Natural killer cell (primary cell): ENCODE data around the gene MUC20. TPM values are rescaled to one million over a fixed set of nuclear protein-coding genes. Genes with fewer than 3 reads are reported as not detected.

ENCODE experiments used
- ATAC-seq, 3 donors: fragments of 150-1000 bp in 2 of 3; fragments of 200-7000 bp in 1 of 3; cut with Tn5 transposase; 1 replicate in 1 of 3; 2 replicates in 2 of 3; pipeline ENCODE4 v1.10.0; 2021; ENCODE audit warnings: mild to moderate bottlenecking in 2 of 3, moderate library complexity in 2 of 3
- DNase-seq, 2 donors: peaks; one replicate each; pipeline versions ENCODE4 v3.0.0 to v3.0.0-alpha.2; 2013 to 2021; ENCODE audit warnings: mixed read lengths in 1 of 2
- H3K27ac ChIP-seq: one replicate; pipeline ENCODE4 v1.5.1; 2013; ENCODE audit warnings: mild to moderate bottlenecking, low read length
- H3K27me3 ChIP-seq: one replicate; pipeline ENCODE4 v1.6.1; 2013; ENCODE audit warnings: low read length; ENCODE audit not compliant: control insufficient read depth, insufficient read depth
- H3K36me3 ChIP-seq: one replicate; pipeline ENCODE4 v1.6.1; 2013; ENCODE audit warnings: low read length; ENCODE audit not compliant: control insufficient read depth, insufficient read depth
- H3K4me1 ChIP-seq: one replicate; pipeline ENCODE4 v1.6.1; 2013; ENCODE audit warnings: low read length; ENCODE audit not compliant: control insufficient read depth, insufficient read depth
- H3K4me3 ChIP-seq: one replicate; pipeline ENCODE4 v1.5.1; 2013; ENCODE audit warnings: low read length
- H3K9me3 ChIP-seq: one replicate; pipeline ENCODE4 v1.6.1; 2013; ENCODE audit warnings: low read length; ENCODE audit not compliant: control insufficient read depth, insufficient read depth
- H3K27ac Mint-ChIP-seq, 2 donors: one replicate each; pipeline ENCODE4 v1.8.0; 2022; ENCODE audit warnings: mild to moderate bottlenecking in 2 of 2, mixed read lengths in 2 of 2, moderate library complexity in 1 of 2
- H3K27me3 Mint-ChIP-seq, 2 donors: one replicate each; pipeline ENCODE4 v1.8.0; 2022; ENCODE audit warnings: low read depth in 2 of 2, mixed read lengths in 2 of 2
- H3K36me3 Mint-ChIP-seq: one replicate; pipeline ENCODE4 v1.8.0; 2022; ENCODE audit warnings: mixed read lengths
- H3K4me1 Mint-ChIP-seq, 2 donors: one replicate each; pipeline ENCODE4 v1.8.0; 2022; ENCODE audit warnings: mixed read lengths in 2 of 2
- H3K4me3 Mint-ChIP-seq: one replicate; pipeline ENCODE4 v1.8.0; 2022; ENCODE audit warnings: mild to moderate bottlenecking, moderate library complexity, mixed read lengths
- H3K9me3 Mint-ChIP-seq, 2 donors: one replicate each; pipeline ENCODE4 v1.8.0; 2022; ENCODE audit warnings: mixed read lengths in 2 of 2
- WGBS: methylation state at CpG from one replicate; pipeline ENCODE4 v1.1.7; 2013; ENCODE audit warnings: missing lambda C conversion rate; ENCODE audit not compliant: insufficient coverage; 5-methylcytosine and 5-hydroxymethylcytosine counted together
- intact Hi-C: fragments of 100-400 bp; cut with micrococcal nuclease; formaldehyde crosslinking; loops from one replicate; pipeline ENCODE4 v1.14.2; 2022
- total RNA-seq, 4 donors: library from RNA; stranded (reverse); fragments of 120-200 nt in 1 of 4; gene quantifications; one replicate each; pipeline versions ENCODE4 v1.2.3 to v1.2.4, GENCODE V29; 2013 to 2022
- TF ChIP-seq, protein P1 (sequence below): fragments of 200-600 bp; IDR thresholded peaks from one replicate; pipeline ENCODE4 v1.8.0; 2022; ENCODE audit warnings: antibody characterized with exemption

The MUC20 gene
- total RNA-seq, 3 donors from 2014 or later (not counting 1 experiment from before 2014, with no cell fraction given) = 4.1 to 11.4 (median 5.9) TPM

DNA sequence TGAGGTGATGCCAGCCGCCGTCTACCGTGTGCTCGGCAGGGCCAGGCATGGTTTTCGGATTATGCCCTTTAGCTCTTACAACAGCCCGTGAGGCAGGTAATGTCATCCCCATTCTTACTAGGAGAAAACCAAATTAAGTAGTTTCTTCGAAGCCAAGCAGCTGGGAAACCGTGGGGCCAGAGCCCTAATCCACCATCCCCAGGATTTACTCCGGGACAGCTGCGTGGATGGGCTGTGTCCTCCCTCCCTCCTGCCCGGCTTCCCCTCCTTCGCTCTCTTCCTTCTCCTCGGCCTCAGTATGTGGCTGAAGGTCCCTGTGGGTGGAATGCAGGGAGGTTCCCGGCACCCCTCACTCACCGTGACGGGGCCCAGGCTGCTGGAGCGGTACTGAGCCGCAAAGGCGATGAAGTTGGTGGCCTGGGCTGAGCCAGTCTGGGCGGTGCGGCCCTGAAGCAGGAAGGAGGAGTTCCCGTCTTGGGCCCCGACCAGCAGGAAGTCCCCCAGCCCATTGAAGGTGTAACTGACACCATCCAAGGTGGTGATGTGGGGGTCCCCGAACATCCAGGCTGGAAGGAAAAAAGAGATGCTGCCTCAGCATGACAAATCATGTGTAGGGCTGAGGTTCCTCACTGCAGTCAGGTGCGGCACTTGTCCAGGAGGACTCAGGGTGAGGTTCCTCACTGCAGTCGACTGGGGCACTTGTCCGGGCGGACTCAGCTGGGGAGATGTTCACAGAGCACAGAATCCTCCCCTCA is 42.5 kb downstream of the MUC20 start:
- no peak overlapping the region for H3K4me3 ChIP-seq
- intact Hi-C loops = no loop called here
- H3K27me3 ChIP-seq = peaks cover 4% of the 10 kb centered on the region
- H3K36me3 ChIP-seq = no peaks in the 10 kb centered on the region
- H3K36me3 Mint-ChIP-seq = no peaks in the 10 kb centered on the region
- H3K4me1 Mint-ChIP-seq = peaks cover 0 to 24% of the 10 kb centered on the region in 2 donors
- H3K4me3 Mint-ChIP-seq = peak overlapping the region; percentile 37
- peak in 1 of 3 donors; percentile 29 for ATAC-seq
- TF ChIP-seq, protein P1, sequence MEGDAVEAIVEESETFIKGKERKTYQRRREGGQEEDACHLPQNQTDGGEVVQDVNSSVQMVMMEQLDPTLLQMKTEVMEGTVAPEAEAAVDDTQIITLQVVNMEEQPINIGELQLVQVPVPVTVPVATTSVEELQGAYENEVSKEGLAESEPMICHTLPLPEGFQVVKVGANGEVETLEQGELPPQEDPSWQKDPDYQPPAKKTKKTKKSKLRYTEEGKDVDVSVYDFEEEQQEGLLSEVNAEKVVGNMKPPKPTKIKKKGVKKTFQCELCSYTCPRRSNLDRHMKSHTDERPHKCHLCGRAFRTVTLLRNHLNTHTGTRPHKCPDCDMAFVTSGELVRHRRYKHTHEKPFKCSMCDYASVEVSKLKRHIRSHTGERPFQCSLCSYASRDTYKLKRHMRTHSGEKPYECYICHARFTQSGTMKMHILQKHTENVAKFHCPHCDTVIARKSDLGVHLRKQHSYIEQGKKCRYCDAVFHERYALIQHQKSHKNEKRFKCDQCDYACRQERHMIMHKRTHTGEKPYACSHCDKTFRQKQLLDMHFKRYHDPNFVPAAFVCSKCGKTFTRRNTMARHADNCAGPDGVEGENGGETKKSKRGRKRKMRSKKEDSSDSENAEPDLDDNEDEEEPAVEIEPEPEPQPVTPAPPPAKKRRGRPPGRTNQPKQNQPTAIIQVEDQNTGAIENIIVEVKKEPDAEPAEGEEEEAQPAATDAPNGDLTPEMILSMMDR = no peak
- H3K4me1 ChIP-seq = peaks cover 5% of the 10 kb centered on the region
- peaks cover 0 to 34% of the 10 kb centered on the region in 2 donors for H3K27me3 Mint-ChIP-seq
- no peak overlapping the region for H3K27ac Mint-ChIP-seq
- WGBS = 73% methylated on average over 26 of the region's 28 CpGs
- no peaks in the 10 kb centered on the region for H3K9me3 ChIP-seq
- DNase-seq = no peak
- no peaks in the 10 kb centered on the region for H3K9me3 Mint-ChIP-seq
- no peak overlapping the region for H3K27ac ChIP-seq

DNA sequence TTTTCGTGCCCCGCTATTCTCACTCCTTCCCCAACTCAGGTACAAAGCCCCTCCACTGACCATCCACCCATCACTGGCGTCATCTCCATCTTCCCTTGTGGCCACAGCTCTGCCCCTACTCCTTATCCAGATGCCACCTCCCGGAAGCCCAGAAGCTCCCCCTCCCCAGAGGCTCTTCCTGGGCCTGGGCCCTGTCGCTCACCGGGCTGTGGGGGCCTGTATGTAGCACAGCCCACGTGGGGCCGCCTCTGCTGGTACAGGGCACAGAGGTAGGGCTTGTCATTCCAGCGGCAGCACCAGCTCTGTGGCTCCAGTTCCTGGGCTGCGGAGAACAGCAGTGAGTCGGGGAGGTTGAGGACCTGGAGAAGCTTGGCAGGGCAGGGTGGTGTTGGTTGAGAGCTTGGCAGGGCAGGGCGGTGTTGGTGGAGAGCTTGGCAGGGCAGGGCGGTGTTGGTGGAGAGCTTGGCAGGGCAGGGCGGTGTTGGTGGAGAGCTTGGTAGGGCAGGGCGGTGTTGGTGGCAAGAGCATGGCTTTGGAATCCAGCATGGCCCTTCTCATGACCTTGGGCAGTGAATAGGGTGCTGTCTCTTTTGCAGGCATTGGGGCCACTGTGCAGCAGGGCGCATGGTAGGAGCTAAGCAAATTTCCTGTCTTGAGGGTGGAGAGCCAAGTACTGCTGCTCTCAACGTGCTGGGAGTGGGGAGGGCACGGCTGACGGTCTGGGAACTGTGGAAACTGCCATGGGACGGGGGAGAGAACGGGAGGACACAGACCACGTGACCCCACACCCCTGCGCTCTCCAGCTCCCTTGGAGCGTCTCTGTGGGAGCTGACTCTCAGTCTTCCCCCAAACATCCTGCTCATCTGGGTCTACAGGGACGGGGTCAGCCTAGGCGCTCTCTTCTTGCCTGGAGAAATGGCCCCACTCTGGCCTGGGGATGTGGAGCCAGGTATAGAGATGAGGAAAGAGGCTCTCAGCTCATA is 43.4 kb downstream of the MUC20 start:
- 87% methylated on average over 26 of the region's 26 CpGs for WGBS
- H3K4me1 Mint-ChIP-seq = peaks cover 0 to 24% of the 10 kb centered on the region in 2 donors
- no peaks in the 10 kb centered on the region for H3K36me3 ChIP-seq
- no peaks in the 10 kb centered on the region for H3K36me3 Mint-ChIP-seq
- no peak overlapping the region for H3K4me3 ChIP-seq
- H3K27ac ChIP-seq = no peak overlapping the region
- H3K27me3 ChIP-seq = peaks cover 4% of the 10 kb centered on the region
- no peak overlapping the region for H3K4me3 Mint-ChIP-seq
- DNase-seq (no peak), ATAC-seq (no peak)
- no peak overlapping the region for H3K27ac Mint-ChIP-seq
- H3K27me3 Mint-ChIP-seq = peaks cover 0 to 34% of the 10 kb centered on the region in 2 donors
- peaks cover 5% of the 10 kb centered on the region for H3K4me1 ChIP-seq
- H3K9me3 Mint-ChIP-seq = no peaks in the 10 kb centered on the region
- TF ChIP-seq, protein P1 = no peak
- intact Hi-C loops = no loop called here
- H3K9me3 ChIP-seq = no peaks in the 10 kb centered on the region

DNA sequence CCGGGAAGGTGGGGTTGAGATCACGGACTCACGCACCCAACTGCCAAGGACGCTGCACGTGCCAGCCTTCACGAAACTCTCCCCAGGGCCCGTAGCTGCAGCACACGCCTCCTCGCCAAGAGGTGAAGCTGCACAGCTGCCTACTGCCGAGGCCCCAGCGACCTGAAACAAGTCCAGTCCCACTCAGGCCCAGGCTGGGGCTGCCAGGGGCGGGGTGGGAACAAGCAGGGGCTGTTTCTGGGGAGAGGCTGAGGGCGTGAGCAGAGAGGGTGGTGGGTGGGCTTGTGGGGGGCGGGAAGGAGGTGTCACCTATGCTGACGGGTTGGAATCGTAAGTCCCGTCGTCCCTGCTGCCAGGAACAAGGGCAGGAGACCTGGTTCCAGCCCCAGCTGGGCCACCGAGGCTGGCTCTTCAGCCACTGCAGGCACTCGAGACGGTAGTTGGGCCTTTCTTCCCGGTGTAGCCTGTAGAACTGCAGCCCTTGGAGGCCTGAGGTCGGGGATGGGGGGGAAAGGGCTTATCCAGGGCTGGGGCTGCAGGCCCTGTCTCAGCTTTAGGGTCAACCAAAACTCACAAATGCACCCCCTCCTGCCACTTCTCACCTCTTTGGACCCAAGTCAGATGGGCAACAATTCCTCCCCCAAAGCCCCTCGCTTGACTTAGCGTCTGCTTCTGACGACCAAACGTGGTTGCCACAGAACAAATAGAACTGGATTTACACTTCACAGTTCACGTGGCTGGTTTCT is 44.4 kb downstream of the MUC20 start:
- intact Hi-C loops = no loop called here
- Histone ChIP-seq H3K4me1 (peaks cover 5% of the 10 kb centered on the region), H3K27ac (no peak overlapping the region), H3K27me3 (peaks cover 4% of the 10 kb centered on the region), H3K9me3 (no peaks in the 10 kb centered on the region), H3K4me3 (no peak overlapping the region), H3K36me3 (no peaks in the 10 kb centered on the region)
- Mint-ChIP-seq H3K4me3 (no peak overlapping the region), H3K27me3 (peaks cover 0 to 26% of the 10 kb centered on the region in 2 donors), H3K4me1 (peaks cover 0 to 20% of the 10 kb centered on the region in 2 donors), H3K27ac (no peak overlapping the region), H3K9me3 (no peaks in the 10 kb centered on the region), H3K36me3 (no peaks in the 10 kb centered on the region)
- TF ChIP-seq, protein P1 = no peak
- ATAC-seq = no peak
- no peak for DNase-seq
- 91% methylated on average over 27 of the region's 28 CpGs for WGBS
